ENCODE data around the gene GAPDHS. TPM values are rescaled to one million over a fixed set of nuclear protein-coding genes. Genes with fewer than 3 reads are reported as not detected.

The GAPDHS gene
- total RNA-seq, 1 donor from 2014 or later: not detected

GRCh38 chr19:35495107-35496064 lies 37.9 kb upstream of the GAPDHS start:
- H2AFZ ChIP-seq (ENCODE audit: low read depth, low read length): peak overlapping the region; percentile 45

GRCh38 chr19:35497406-35497805 lies 35.9 kb upstream of the GAPDHS start:
- Histone ChIP-seq H3K36me3 (ENCODE audit: insufficient read depth, low read length) (no peaks in the 10 kb centered on the region), H4K20me1 (ENCODE audit: insufficient read depth, low read length) (no peaks in the 10 kb centered on the region), H3K9me3 (ENCODE audit: insufficient read depth, low read depth, low read length) (no peaks in the 10 kb centered on the region), H3K27ac (ENCODE audit: low read depth, low read length) (no peak overlapping the region), H3K79me2 (ENCODE audit: insufficient read depth, low read length) (no peaks in the 10 kb centered on the region), H3K4me2 (ENCODE audit: low read length) (no peak overlapping the region), H3K4me1 (ENCODE audit: insufficient read depth, low read length) (no peaks in the 10 kb centered on the region), H2AFZ (ENCODE audit: low read depth, low read length) (no peak overlapping the region), H3K27me3 (ENCODE audit: insufficient read depth, low read length) (no peaks in the 10 kb centered on the region), H3K4me3 (ENCODE audit: insufficient read depth, low read depth, low read length) (no peak overlapping the region), H3K9ac (ENCODE audit: low read length) (no peak overlapping the region)
- no peak for TF ChIP-seq CTCF (IDR thresholded peaks at IDR 0.05; ENCODE audit: insufficient read depth, low read depth, low read length)
- TF ChIP-seq EZH2 (IDR thresholded peaks at IDR 0.05; ENCODE audit: insufficient read depth, low read length): no peak
- Mint-ChIP-seq H3K36me3 (ENCODE audit: low read depth, unreplicated experiment) (peaks cover 13% of the 10 kb centered on the region), H3K4me1 (ENCODE audit: low read depth, unreplicated experiment) (peaks cover 4% of the 10 kb centered on the region), H3K4me3 (ENCODE audit: unreplicated experiment) (no peak overlapping the region), H3K9me3 (ENCODE audit: unreplicated experiment) (no peaks in the 10 kb centered on the region), H3K27ac (ENCODE audit: unreplicated experiment) (no peak overlapping the region), H3K27me3 (ENCODE audit: low read depth, unreplicated experiment) (peaks cover 22% of the 10 kb centered on the region)
- DNase-seq (ENCODE audit: low read depth) (no peak), FAIRE-seq (no peak)

More at GRCh38 chr19:35495107-35496064, 37.9 kb upstream of the GAPDHS start:
- H4K20me1 ChIP-seq (ENCODE audit: insufficient read depth, low read length): no peaks in the 10 kb centered on the region
- H3K4me1 Mint-ChIP-seq (ENCODE audit: low read depth, unreplicated experiment): no peaks in the 10 kb centered on the region
- peak; percentile 71 for TF ChIP-seq CTCF (IDR thresholded peaks at IDR 0.05; ENCODE audit: insufficient read depth, low read depth, low read length)
- no peak for TF ChIP-seq EZH2 (IDR thresholded peaks at IDR 0.05; ENCODE audit: insufficient read depth, low read length)
- no peaks in the 10 kb centered on the region for H3K36me3 ChIP-seq (ENCODE audit: insufficient read depth, low read length)
- no peak overlapping the region for H3K4me3 ChIP-seq (ENCODE audit: insufficient read depth, low read depth, low read length)
- peaks cover 39% of the 10 kb centered on the region for H3K27me3 Mint-ChIP-seq (ENCODE audit: low read depth, unreplicated experiment)
- no peak overlapping the region for H3K4me3 Mint-ChIP-seq (ENCODE audit: unreplicated experiment)
- no peaks in the 10 kb centered on the region for H3K4me1 ChIP-seq (ENCODE audit: insufficient read depth, low read length)
- FAIRE-seq: no peak
- DNase-seq (ENCODE audit: low read depth): peak; percentile 21
- peaks cover 13% of the 10 kb centered on the region for H3K36me3 Mint-ChIP-seq (ENCODE audit: low read depth, unreplicated experiment)
- no peaks in the 10 kb centered on the region for H3K9me3 Mint-ChIP-seq (ENCODE audit: unreplicated experiment)
- no peaks in the 10 kb centered on the region for H3K9me3 ChIP-seq (ENCODE audit: insufficient read depth, low read depth, low read length)
- H3K27ac ChIP-seq (ENCODE audit: low read depth, low read length): no peak overlapping the region
- H3K27ac Mint-ChIP-seq (ENCODE audit: unreplicated experiment): no peak overlapping the region
- no peaks in the 10 kb centered on the region for H3K79me2 ChIP-seq (ENCODE audit: insufficient read depth, low read length)
- peaks cover 4% of the 10 kb centered on the region for H3K27me3 ChIP-seq (ENCODE audit: insufficient read depth, low read length)
- no peak overlapping the region for H3K9ac ChIP-seq (ENCODE audit: low read length)
- peak overlapping the region; percentile 49 for H3K4me2 ChIP-seq (ENCODE audit: low read length)

GRCh38 chr19:35498220-35498619 lies 35.0 kb upstream of the GAPDHS start:
- no peak overlapping the region for H3K27ac ChIP-seq (ENCODE audit: low read depth, low read length)
- H3K4me1 ChIP-seq (ENCODE audit: insufficient read depth, low read length): no peaks in the 10 kb centered on the region
- no peaks in the 10 kb centered on the region for H3K36me3 ChIP-seq (ENCODE audit: insufficient read depth, low read length)
- no peak overlapping the region for H2AFZ ChIP-seq (ENCODE audit: low read depth, low read length)
- FAIRE-seq: no peak
- no peak for DNase-seq (ENCODE audit: low read depth)
- Mint-ChIP-seq H3K27ac (ENCODE audit: unreplicated experiment) (no peak overlapping the region), H3K27me3 (ENCODE audit: low read depth, unreplicated experiment) (peaks cover 16% of the 10 kb centered on the region), H3K36me3 (ENCODE audit: low read depth, unreplicated experiment) (peaks cover 15% of the 10 kb centered on the region), H3K4me1 (ENCODE audit: low read depth, unreplicated experiment) (peaks cover 4% of the 10 kb centered on the region), H3K4me3 (ENCODE audit: unreplicated experiment) (no peak overlapping the region), H3K9me3 (ENCODE audit: unreplicated experiment) (no peaks in the 10 kb centered on the region)
- H3K27me3 ChIP-seq (ENCODE audit: insufficient read depth, low read length): no peaks in the 10 kb centered on the region
- H3K9ac ChIP-seq (ENCODE audit: low read length): no peak overlapping the region
- no peaks in the 10 kb centered on the region for H4K20me1 ChIP-seq (ENCODE audit: insufficient read depth, low read length)
- no peaks in the 10 kb centered on the region for H3K79me2 ChIP-seq (ENCODE audit: insufficient read depth, low read length)
- H3K9me3 ChIP-seq (ENCODE audit: insufficient read depth, low read depth, low read length): no peaks in the 10 kb centered on the region
- H3K4me2 ChIP-seq (ENCODE audit: low read length): no peak overlapping the region
- H3K4me3 ChIP-seq (ENCODE audit: insufficient read depth, low read depth, low read length): no peak overlapping the region
- no peak for TF ChIP-seq CTCF (IDR thresholded peaks at IDR 0.05; ENCODE audit: insufficient read depth, low read depth, low read length)
- no peak for TF ChIP-seq EZH2 (IDR thresholded peaks at IDR 0.05; ENCODE audit: insufficient read depth, low read length)

Measured in astrocyte (in vitro differentiated cells and primary cell).